Epithelial cell of prostate (primary cell): Measurements from ENCODE around the gene ELOVL2.

ENCODE experiments used
- DNase-seq: peaks from one replicate; pipeline ENCODE4 v3.0.0-alpha.2; 2011; ENCODE audit warnings: low read depth, low spot score
- H3K27ac ChIP-seq: fragments of 450-650 bp; 2 replicates; pipeline ENCODE4 v1.5.1; 2017; ENCODE audit warnings: mild to moderate bottlenecking

Gene ELOVL2

GRCh38 chr6:10949579-10950490 is 94.3 kb downstream of the ELOVL2 start:
- no peak overlapping the region for H3K27ac ChIP-seq
- DNase-seq: no peak

GRCh38 chr6:10947966-10948365 is 96.1 kb downstream of the ELOVL2 start:
- DNase-seq: no peak
- no peak overlapping the region for H3K27ac ChIP-seq

- no peak for DNase-seq
- H3K27ac ChIP-seq: no peak overlapping the region
These were observed 98.3 kb downstream of the ELOVL2 start for GRCh38 chr6:10945845-10946244.

GRCh38 chr6:10939840-10940239 is 104.3 kb downstream of the ELOVL2 start:
- no peak overlapping the region for H3K27ac ChIP-seq
- DNase-seq: no peak

DNA sequence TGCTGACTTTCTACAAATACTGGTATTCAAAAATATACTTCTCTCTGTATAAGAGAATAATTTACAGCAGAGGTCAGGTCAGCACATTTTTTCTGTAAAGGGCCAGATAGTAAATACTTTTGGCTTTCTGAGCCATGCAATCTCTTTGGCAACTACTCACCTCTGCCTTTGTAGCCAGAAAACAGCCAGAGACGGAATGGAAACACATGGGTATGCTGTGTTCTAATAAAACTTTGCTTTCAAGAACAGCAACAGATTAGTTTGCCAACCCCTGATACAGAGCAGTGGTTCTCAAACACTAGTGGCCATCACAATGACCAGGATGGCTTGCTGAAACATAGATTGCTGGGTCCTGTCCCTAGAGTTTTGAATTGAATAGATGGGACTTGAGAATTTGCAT is 111.0 kb downstream of the ELOVL2 start:
- no peak for DNase-seq
- no peak overlapping the region for H3K27ac ChIP-seq
